Sigmoid colon (tissue), 7 donors: Measurements from ENCODE around the gene TNFRSF21. TPM values are rescaled to one million over a fixed set of nuclear protein-coding genes. Genes with fewer than 3 reads are reported as not detected.
A peak's percentile ranks its signal among the peaks of the same experiment; 100 is the strongest.
"Not testable (repeated sequence)": the region's sequence is repeated elsewhere in the genome, so short reads cannot be mapped to it uniquely, and the experiment has no call there.

Experiments
- DNase-seq: peaks from one replicate; pipeline ENCODE4 v3.0.0-alpha.2; 2019
- H3K27ac ChIP-seq, 4 donors: fragments of 200-600 bp; sonication (generic); one replicate each; pipeline ENCODE4 v1.5.1; 2016 to 2019; ENCODE audit warnings: mild to moderate bottlenecking in 1 of 4
- H3K27me3 ChIP-seq, 3 donors: fragments of 200-600 bp; sonication (generic); one replicate each; pipeline ENCODE4 v1.5.1; 2019; ENCODE audit warnings: mild to moderate bottlenecking in 1 of 3
- H3K36me3 ChIP-seq, 4 donors: fragments of 200-600 bp; sonication (generic); one replicate each; pipeline ENCODE4 v1.5.1; 2016 to 2019
- H3K4me1 ChIP-seq, 4 donors: fragments of 200-600 bp; sonication (generic); one replicate each; pipeline ENCODE4 v1.5.1; 2017 to 2019
- H3K4me3 ChIP-seq, 4 donors: fragments of 200-600 bp; sonication (generic); one replicate each; pipeline ENCODE4 v1.5.1; 2017 to 2019; ENCODE audit warnings: mild to moderate bottlenecking in 2 of 4, moderate library complexity in 1 of 4
- H3K9me3 ChIP-seq, 4 donors: fragments of 200-600 bp in 3 of 4; sonication (generic) in 3 of 4; one replicate each; pipeline versions ENCODE4 v1.5.1 to v1.6.1; 2013 to 2019
- CTCF ChIP-seq, 4 experiments: fragments of 450-650 bp in 3 of 4; fragments of 200-600 bp in 1 of 4; IDR thresholded peaks; one replicate each; pipeline ENCODE4 v1.5.1; 2016 to 2019; ENCODE audit warnings: antibody characterized with exemption in 4 of 4, mild to moderate bottlenecking in 3 of 4, moderate library complexity in 2 of 4
- EP300 ChIP-seq, 4 donors: sonication (generic); formaldehyde crosslinking; IDR thresholded peaks; one replicate each; pipeline ENCODE4 v1.6.1; 2017; ENCODE audit warnings: antibody characterized with exemption in 4 of 4
- POLR2A ChIP-seq, 2 donors: fragments of 450-650 bp; IDR thresholded peaks; one replicate each; pipeline ENCODE4 v1.6.1; 2016; ENCODE audit warnings: antibody characterized with exemption in 2 of 2, mild to moderate bottlenecking in 2 of 2, moderate library complexity in 2 of 2
- POLR2AphosphoS5 ChIP-seq, 4 donors: sonication (generic); formaldehyde crosslinking; IDR thresholded peaks; one replicate each; pipeline ENCODE4 v1.6.1; 2017; ENCODE audit warnings: antibody characterized with exemption in 4 of 4
- WGBS, 2 donors: extraction: QIAGEN DNeasy Blood & Tissue Kit; methylation state at CpG; one replicate each; pipeline ENCODE4 v1.1.7; 2013; 5-methylcytosine and 5-hydroxymethylcytosine counted together
- intact Hi-C: fragments of 100-400 bp; cut with DNase I; formaldehyde crosslinking; loops from one replicate; pipeline ENCODE4 v1.15.1; 2023
- polyA plus RNA-seq, 3 donors: library from polyadenylated mRNA; stranded (reverse); fragments of 200-250 nt; gene quantifications; one replicate each; pipeline ENCODE4 v1.2.3, GENCODE V29; 2013
- total RNA-seq, 4 donors: library from RNA; depleted of rRNA; stranded (reverse); fragments of >200 nt; gene quantifications; one replicate each; pipeline ENCODE4 v1.1.0, GENCODE V29; 2016
- donor health status: healthy with polysubstance abuse.
- donor health status: Bipolar disorder and iron deficiency.
- donor health status: healthy.

TNFRSF21 gene
- total and polyA plus RNA-seq, 7 donors, result 15.8 to 49.9 (median 25.3) TPM

GRCh38 chr6:47318236-47318989, 8.7 kb upstream of the TNFRSF21 start:
- no peaks in the 10 kb centered on the region for H3K36me3 ChIP-seq
- no peaks in the 10 kb centered on the region for H3K9me3 ChIP-seq
- H3K4me1 ChIP-seq, result no peaks in the 10 kb centered on the region
- H3K27me3 ChIP-seq, result no peaks in the 10 kb centered on the region
- H3K4me3 ChIP-seq, result no peak overlapping the region
- intact Hi-C loops, result no loop called here
- 44 to 75% methylated on average over 3 of the region's 3 CpGs for WGBS, 2 donors
- TF ChIP-seq POLR2AphosphoS5 (IDR thresholded peaks at IDR 0.05), result no peak
- no peak for TF ChIP-seq EP300 (IDR thresholded peaks at IDR 0.05)
- no peak for TF ChIP-seq POLR2A (IDR thresholded peaks at IDR 0.05)
- TF ChIP-seq CTCF (IDR thresholded peaks at IDR 0.05), result no peak
- no peak overlapping the region for H3K27ac ChIP-seq
- no peak for DNase-seq

GRCh38 chr6:47315181-47315580, 5.5 kb upstream of the TNFRSF21 start:
- H3K27me3 ChIP-seq, H3K9me3 ChIP-seq, intact Hi-C loops, H3K4me1 ChIP-seq, H3K4me3 ChIP-seq, H3K36me3 ChIP-seq, DNase-seq, H3K27ac ChIP-seq: not testable (repeated sequence)
- WGBS, 2 donors, result 35 to 75% methylated on average over 8 of the region's 8 CpGs

GRCh38 chr6:47310131-47310480, 401 bp upstream of the TNFRSF21 start:
- peak overlapping the region; percentile 78 to 93 (median 86) for H3K27ac ChIP-seq
- H3K4me3 ChIP-seq, result peak overlapping the region in 1 of 4 donors; percentile 93
- no peak for DNase-seq
- H3K9me3 ChIP-seq, result no peaks in the 10 kb centered on the region
- no peak for TF ChIP-seq POLR2A (IDR thresholded peaks at IDR 0.05)
- no peak for TF ChIP-seq EP300 (IDR thresholded peaks at IDR 0.05)
- no peak for TF ChIP-seq CTCF (IDR thresholded peaks at IDR 0.05)
- TF ChIP-seq POLR2AphosphoS5 (IDR thresholded peaks at IDR 0.05), result no peak
- no peaks in the 10 kb centered on the region for H3K36me3 ChIP-seq
- peaks cover 0 to 37% (median 20%) of the 10 kb centered on the region in 4 donors for H3K4me1 ChIP-seq
- 2 to 9% methylated on average over 7 of the region's 7 CpGs for WGBS, 2 donors
- no peaks in the 10 kb centered on the region for H3K27me3 ChIP-seq
- intact Hi-C loops, result no loop called here

- peak; percentile 67 for DNase-seq
- Histone ChIP-seq H3K36me3 (no peaks in the 10 kb centered on the region), H3K4me1 (peaks cover 0 to 51% (median 22%) of the 10 kb centered on the region in 4 donors), H3K9me3 (no peaks in the 10 kb centered on the region), H3K27me3 (no peaks in the 10 kb centered on the region), H3K27ac (peak overlapping the region; percentile 78 to 93 (median 86)), H3K4me3 (peak overlapping the region; percentile 49 to 93 (median 69))
- 1% methylated on average over 48 of the region's 48 CpGs for WGBS, 2 donors
- intact Hi-C loops, result loop anchor here (1.0 to 2.0 kb wide), 2 partner anchors 66 to 211 kb away; no protein-coding TSS in a partner anchor
- no peak for TF ChIP-seq CTCF (IDR thresholded peaks at IDR 0.05)
- no peak for TF ChIP-seq POLR2A (IDR thresholded peaks at IDR 0.05)
- no peak for TF ChIP-seq POLR2AphosphoS5 (IDR thresholded peaks at IDR 0.05)
- TF ChIP-seq EP300 (IDR thresholded peaks at IDR 0.05), result no peak
Measured at GRCh38 chr6:47308552-47309290, 984 bp downstream of the TNFRSF21 start.

- DNase-seq, result no peak
- Histone ChIP-seq H3K4me1 (peaks cover 0 to 56% (median 22%) of the 10 kb centered on the region in 4 donors), H3K9me3 (no peaks in the 10 kb centered on the region), H3K27me3 (no peaks in the 10 kb centered on the region), H3K36me3 (no peaks in the 10 kb centered on the region), H3K4me3 (peak overlapping the region; percentile 49 to 93 (median 69)), H3K27ac (peak overlapping the region in 3 of 4 donors; percentile 86 to 93 (median 87))
- WGBS, 2 donors, result 14 to 25% methylated on average over 3 of the region's 3 CpGs
- TF ChIP-seq CTCF (IDR thresholded peaks at IDR 0.05) (no peak), EP300 (IDR thresholded peaks at IDR 0.05) (no peak), POLR2AphosphoS5 (IDR thresholded peaks at IDR 0.05) (no peak), POLR2A (IDR thresholded peaks at IDR 0.05) (no peak)
- intact Hi-C loops, result loop anchor here (2.0 kb wide), 1 partner anchor 65 kb away; no protein-coding TSS in a partner anchor
Measured at GRCh38 chr6:47308198-47308517, 1.5 kb downstream of the TNFRSF21 start.
